HepG2 (cell line): Measurements from ENCODE around the gene OR1F1. TPM values are rescaled to one million over a fixed set of nuclear protein-coding genes. Genes with fewer than 3 reads are reported as not detected.

Experiments
- AGO2 ChIP-seq: fragments of 200-400 bp; formaldehyde crosslinking; optimal IDR thresholded peaks from 2 replicates; pipeline ENCODE3; 2017; ENCODE audit warnings: mild to moderate bottlenecking, low read depth, low read length, moderate library complexity
- ATRX ChIP-seq: sonication (generic); formaldehyde crosslinking; IDR thresholded peaks from 2 replicates; pipeline ENCODE4 v1.4.0; 2020; ENCODE audit warnings: missing genetic modification reagents, borderline replicate concordance
- NRL ChIP-seq: sonication (generic); formaldehyde crosslinking; IDR thresholded peaks from 2 replicates; pipeline ENCODE4 v1.5.0; 2020; ENCODE audit warnings: missing genetic modification reagents, mild to moderate bottlenecking, moderate library complexity, borderline replicate concordance
- ZMYM2 ChIP-seq: sonication (generic); formaldehyde crosslinking; IDR thresholded peaks from 2 replicates; pipeline ENCODE4 v1.8.0; 2022; ENCODE audit warnings: mild to moderate bottlenecking, missing genetic modification reagents
- polyA plus RNA-seq, 8 experiments: library from polyadenylated mRNA; depleted of rRNA in 3 of 8; stranded (reverse) in 7 of 8; unstranded in 1 of 8; fragments of >200 nt; fragmentation: Illumina TruSeq in 4 of 8; extraction: Trizol in 4 of 8; gene quantifications; 2 replicates each; pipeline versions ENCODE4 v1.2.1 to v1.2.3, GENCODE V29; 2011 to 2016; ENCODE audit warnings: low read depth in 4 of 8, missing spikeins in 1 of 8, mixed read lengths in 1 of 8; ENCODE audit not compliant: insufficient read depth in 1 of 8
- total RNA-seq, 5 experiments: library from RNA; depleted of rRNA; stranded (reverse); fragments of >200 nt; fragmentation: Illumina TruSeq; extraction: Trizol; gene quantifications; 2 replicates each; pipeline ENCODE4 v1.2.3, GENCODE V29; 2016; ENCODE audit warnings: low read depth in 1 of 5
- TF ChIP-seq, protein P1 (sequence below): IDR thresholded peaks from 2 replicates; pipeline ENCODE4 v1.6.1; 2012; ENCODE audit warnings: low read length, improper control_type of control experiment
- TF ChIP-seq, protein P2 (sequence below): sonication (generic); formaldehyde crosslinking; IDR thresholded peaks from 2 replicates; pipeline ENCODE4 v1.4.0; 2020; ENCODE audit warnings: missing genetic modification reagents
- TF ChIP-seq, protein P3 (sequence below): sonication (generic); formaldehyde crosslinking; IDR thresholded peaks from 2 replicates; pipeline ENCODE4 v1.5.0; 2020; ENCODE audit warnings: missing genetic modification reagents
- TF ChIP-seq, protein P4 (sequence below): sonication (generic); formaldehyde crosslinking; IDR thresholded peaks from 2 replicates; pipeline ENCODE4 v1.5.0; 2020; ENCODE audit warnings: missing genetic modification reagents, mild to moderate bottlenecking, borderline replicate concordance
- TF ChIP-seq, protein P5 (sequence below): sonication (generic); formaldehyde crosslinking; IDR thresholded peaks from 2 replicates; pipeline ENCODE4 v1.4.0; 2020; ENCODE audit warnings: missing genetic modification reagents
- TF ChIP-seq, protein P6 (sequence below): sonication (generic); formaldehyde crosslinking; conservative IDR thresholded peaks from 2 replicates; pipeline ENCODE4 v1.5.0; 2020; ENCODE audit warnings: missing genetic modification reagents

OR1F1 gene
- total and polyA plus RNA-seq, 2 of the 13 experiments (the other 11 are each of a cell fraction or from before 2014, with no cell fraction given) = 0.90 TPM; not detected in 1

DNA sequence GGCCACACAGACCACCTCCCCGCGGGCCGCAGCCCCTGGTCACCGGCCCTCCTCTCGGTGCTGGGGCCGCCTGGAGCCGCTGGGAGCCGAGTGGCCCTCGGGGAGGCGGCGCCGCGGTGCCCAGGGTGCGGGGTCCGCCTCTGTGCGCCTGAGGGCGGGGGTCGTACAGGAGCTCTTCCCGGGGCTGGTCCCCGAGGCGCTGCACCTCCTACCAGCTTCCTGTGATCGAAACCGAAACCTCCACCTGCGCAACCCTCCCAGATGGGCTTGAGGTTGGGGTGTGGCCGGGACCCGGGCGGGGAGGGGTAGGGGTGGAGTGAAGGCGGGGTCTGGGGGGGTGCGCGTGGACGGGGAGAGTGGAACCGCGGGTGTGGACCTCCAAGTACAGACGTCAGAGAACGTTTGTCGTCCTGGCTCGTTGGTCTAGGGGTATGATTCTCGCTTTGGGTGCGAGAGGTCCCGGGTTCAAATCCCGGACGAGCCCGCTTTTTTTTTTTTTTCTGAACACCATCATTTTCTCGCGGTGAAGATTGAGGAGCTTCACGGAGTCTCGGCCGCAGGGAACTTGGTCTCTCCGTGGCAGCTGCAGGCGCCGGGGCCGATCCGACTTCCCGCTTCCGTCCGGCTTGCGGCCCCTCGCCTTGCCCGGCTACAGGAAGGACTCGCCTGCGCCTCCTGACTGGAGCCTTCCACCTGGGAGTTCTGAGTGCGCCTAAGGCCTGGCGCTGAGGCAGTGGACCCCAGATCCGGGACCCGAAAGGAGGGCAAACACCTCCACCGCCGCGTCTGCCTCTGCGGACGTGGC, 29.3 kb upstream of the OR1F1 start (continued):
- TF ChIP-seq, protein P1, sequence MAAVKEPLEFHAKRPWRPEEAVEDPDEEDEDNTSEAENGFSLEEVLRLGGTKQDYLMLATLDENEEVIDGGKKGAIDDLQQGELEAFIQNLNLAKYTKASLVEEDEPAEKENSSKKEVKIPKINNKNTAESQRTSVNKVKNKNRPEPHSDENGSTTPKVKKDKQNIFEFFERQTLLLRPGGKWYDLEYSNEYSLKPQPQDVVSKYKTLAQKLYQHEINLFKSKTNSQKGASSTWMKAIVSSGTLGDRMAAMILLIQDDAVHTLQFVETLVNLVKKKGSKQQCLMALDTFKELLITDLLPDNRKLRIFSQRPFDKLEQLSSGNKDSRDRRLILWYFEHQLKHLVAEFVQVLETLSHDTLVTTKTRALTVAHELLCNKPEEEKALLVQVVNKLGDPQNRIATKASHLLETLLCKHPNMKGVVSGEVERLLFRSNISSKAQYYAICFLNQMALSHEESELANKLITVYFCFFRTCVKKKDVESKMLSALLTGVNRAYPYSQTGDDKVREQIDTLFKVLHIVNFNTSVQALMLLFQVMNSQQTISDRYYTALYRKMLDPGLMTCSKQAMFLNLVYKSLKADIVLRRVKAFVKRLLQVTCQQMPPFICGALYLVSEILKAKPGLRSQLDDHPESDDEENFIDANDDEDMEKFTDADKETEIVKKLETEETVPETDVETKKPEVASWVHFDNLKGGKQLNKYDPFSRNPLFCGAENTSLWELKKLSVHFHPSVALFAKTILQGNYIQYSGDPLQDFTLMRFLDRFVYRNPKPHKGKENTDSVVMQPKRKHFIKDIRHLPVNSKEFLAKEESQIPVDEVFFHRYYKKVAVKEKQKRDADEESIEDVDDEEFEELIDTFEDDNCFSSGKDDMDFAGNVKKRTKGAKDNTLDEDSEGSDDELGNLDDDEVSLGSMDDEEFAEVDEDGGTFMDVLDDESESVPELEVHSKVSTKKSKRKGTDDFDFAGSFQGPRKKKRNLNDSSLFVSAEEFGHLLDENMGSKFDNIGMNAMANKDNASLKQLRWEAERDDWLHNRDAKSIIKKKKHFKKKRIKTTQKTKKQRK = no peak
- TF ChIP-seq, protein P2, sequence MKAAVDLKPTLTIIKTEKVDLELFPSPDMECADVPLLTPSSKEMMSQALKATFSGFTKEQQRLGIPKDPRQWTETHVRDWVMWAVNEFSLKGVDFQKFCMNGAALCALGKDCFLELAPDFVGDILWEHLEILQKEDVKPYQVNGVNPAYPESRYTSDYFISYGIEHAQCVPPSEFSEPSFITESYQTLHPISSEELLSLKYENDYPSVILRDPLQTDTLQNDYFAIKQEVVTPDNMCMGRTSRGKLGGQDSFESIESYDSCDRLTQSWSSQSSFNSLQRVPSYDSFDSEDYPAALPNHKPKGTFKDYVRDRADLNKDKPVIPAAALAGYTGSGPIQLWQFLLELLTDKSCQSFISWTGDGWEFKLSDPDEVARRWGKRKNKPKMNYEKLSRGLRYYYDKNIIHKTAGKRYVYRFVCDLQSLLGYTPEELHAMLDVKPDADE (CRISPR knock-in tag) = no peak
- no peak for TF ChIP-seq NRL (CRISPR knock-in tag)
- TF ChIP-seq ATRX = no peak
- TF ChIP-seq, protein P3, sequence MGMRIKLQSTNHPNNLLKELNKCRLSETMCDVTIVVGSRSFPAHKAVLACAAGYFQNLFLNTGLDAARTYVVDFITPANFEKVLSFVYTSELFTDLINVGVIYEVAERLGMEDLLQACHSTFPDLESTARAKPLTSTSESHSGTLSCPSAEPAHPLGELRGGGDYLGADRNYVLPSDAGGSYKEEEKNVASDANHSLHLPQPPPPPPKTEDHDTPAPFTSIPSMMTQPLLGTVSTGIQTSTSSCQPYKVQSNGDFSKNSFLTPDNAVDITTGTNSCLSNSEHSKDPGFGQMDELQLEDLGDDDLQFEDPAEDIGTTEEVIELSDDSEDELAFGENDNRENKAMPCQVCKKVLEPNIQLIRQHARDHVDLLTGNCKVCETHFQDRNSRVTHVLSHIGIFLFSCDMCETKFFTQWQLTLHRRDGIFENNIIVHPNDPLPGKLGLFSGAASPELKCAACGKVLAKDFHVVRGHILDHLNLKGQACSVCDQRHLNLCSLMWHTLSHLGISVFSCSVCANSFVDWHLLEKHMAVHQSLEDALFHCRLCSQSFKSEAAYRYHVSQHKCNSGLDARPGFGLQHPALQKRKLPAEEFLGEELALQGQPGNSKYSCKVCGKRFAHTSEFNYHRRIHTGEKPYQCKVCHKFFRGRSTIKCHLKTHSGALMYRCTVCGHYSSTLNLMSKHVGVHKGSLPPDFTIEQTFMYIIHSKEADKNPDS = no peak
- TF ChIP-seq, protein P4, sequence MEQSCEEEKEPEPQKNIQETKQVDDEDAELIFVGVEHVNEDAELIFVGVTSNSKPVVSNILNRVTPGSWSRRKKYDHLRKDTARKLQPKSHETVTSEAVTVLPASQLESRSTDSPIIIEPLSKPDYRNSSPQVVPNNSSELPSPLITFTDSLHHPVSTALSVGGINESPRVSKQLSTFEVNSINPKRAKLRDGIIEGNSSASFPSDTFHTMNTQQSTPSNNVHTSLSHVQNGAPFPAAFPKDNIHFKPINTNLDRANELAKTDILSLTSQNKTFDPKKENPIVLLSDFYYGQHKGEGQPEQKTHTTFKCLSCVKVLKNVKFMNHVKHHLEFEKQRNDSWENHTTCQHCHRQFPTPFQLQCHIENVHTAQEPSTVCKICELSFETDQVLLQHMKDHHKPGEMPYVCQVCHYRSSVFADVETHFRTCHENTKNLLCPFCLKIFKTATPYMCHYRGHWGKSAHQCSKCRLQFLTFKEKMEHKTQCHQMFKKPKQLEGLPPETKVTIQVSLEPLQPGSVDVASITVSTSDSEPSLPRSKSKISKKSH (CRISPR knock-in tag) = no peak
- no peak for TF ChIP-seq AGO2
- TF ChIP-seq, protein P5, sequence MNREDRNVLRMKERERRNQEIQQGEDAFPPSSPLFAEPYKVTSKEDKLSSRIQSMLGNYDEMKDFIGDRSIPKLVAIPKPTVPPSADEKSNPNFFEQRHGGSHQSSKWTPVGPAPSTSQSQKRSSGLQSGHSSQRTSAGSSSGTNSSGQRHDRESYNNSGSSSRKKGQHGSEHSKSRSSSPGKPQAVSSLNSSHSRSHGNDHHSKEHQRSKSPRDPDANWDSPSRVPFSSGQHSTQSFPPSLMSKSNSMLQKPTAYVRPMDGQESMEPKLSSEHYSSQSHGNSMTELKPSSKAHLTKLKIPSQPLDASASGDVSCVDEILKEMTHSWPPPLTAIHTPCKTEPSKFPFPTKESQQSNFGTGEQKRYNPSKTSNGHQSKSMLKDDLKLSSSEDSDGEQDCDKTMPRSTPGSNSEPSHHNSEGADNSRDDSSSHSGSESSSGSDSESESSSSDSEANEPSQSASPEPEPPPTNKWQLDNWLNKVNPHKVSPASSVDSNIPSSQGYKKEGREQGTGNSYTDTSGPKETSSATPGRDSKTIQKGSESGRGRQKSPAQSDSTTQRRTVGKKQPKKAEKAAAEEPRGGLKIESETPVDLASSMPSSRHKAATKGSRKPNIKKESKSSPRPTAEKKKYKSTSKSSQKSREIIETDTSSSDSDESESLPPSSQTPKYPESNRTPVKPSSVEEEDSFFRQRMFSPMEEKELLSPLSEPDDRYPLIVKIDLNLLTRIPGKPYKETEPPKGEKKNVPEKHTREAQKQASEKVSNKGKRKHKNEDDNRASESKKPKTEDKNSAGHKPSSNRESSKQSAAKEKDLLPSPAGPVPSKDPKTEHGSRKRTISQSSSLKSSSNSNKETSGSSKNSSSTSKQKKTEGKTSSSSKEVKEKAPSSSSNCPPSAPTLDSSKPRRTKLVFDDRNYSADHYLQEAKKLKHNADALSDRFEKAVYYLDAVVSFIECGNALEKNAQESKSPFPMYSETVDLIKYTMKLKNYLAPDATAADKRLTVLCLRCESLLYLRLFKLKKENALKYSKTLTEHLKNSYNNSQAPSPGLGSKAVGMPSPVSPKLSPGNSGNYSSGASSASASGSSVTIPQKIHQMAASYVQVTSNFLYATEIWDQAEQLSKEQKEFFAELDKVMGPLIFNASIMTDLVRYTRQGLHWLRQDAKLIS = no peak
- TF ChIP-seq, protein P6, sequence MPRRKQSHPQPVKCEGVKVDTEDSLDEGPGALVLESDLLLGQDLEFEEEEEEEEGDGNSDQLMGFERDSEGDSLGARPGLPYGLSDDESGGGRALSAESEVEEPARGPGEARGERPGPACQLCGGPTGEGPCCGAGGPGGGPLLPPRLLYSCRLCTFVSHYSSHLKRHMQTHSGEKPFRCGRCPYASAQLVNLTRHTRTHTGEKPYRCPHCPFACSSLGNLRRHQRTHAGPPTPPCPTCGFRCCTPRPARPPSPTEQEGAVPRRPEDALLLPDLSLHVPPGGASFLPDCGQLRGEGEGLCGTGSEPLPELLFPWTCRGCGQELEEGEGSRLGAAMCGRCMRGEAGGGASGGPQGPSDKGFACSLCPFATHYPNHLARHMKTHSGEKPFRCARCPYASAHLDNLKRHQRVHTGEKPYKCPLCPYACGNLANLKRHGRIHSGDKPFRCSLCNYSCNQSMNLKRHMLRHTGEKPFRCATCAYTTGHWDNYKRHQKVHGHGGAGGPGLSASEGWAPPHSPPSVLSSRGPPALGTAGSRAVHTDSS = no peak
- peak; percentile 20; the same call in 1 of the 2 replicates for TF ChIP-seq ZMYM2
